Measurements from ENCODE around the gene STK17B. TPM values are rescaled to one million over a fixed set of nuclear protein-coding genes. Genes with fewer than 3 reads are reported as not detected.

Gene STK17B
- total and polyA plus RNA-seq, 9 of the 15 experiments (the other 6 are each of a cell fraction or from before 2014, with no cell fraction given), result 2.3 to 17.7 (median 8.5) TPM

DNA sequence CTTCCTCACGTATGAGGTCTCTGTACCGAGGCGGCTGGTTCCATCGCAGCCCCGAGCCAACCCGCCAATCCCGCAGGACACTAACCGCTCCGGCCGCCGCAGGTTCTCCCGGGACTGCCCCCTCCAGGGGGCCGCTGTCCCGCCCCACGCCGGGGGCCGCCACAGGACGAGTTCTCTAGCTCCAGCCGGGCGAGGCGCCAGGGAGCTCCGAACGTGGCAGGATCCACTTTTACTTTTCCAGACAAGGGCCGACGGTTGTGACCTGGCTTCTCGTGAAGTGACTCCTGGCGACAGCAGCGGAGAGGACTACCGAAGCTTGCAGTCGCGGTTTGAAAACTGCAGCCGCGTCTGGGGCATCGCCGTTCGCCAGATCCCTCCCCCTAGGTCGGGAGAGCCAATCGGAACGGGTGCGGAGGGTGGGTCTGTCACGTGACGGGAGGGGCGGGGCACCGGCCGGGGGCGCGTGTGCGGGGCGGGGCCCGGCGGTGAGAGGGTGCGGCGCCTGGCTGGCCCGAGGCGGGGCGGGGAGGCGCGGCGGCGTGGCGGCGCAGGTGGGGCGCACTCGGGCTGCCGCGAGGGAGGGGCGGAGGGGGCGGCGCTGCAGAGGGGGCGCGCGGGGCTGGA is at the start of gene STK17B (continued):
- TF ChIP-seq RCOR1 (IDR thresholded peaks at IDR 0.05; ENCODE audit: borderline replicate concordance in 1 of 2, low read depth in 2 of 2, low read length in 2 of 2), result 0 out of 4 replicates have a peak, but pooled peaks of 1 of the 2 experiments have one; percentile 6
- TF ChIP-seq POLR2AphosphoS5 (IDR thresholded peaks at IDR 0.05; ENCODE audit: control insufficient read depth, insufficient read depth, low read depth, low read length), result peak; percentile 96
- no peak for TF ChIP-seq ZBTB8A (IDR thresholded peaks at IDR 0.05; ENCODE audit: partially characterized antibody)
- peak; percentile 55; the same call in 1 of the 2 replicates for TF ChIP-seq ZFX (CRISPR knock-in tag; IDR thresholded peaks at IDR 0.05)
- TF ChIP-seq SETDB1 (IDR thresholded peaks at IDR 0.05; ENCODE audit: low read length), result no peak
- TF ChIP-seq MIER1 (IDR thresholded peaks at IDR 0.05; ENCODE audit: low read depth), result no peak
- TF ChIP-seq MYC (IDR thresholded peaks at IDR 0.05; ENCODE audit: low read depth, low read length), result peak; percentile 55
- TF ChIP-seq MYC (CRISPR knock-in tag; IDR thresholded peaks at IDR 0.05; ENCODE audit: borderline replicate concordance, low read depth), result no peak
- TF ChIP-seq ZNF507 (tag; conservative IDR thresholded peaks at IDR 0.05), result no peak
- TF ChIP-seq ZC3H8 (IDR thresholded peaks at IDR 0.05), result no peak
- TF ChIP-seq, protein P1, sequence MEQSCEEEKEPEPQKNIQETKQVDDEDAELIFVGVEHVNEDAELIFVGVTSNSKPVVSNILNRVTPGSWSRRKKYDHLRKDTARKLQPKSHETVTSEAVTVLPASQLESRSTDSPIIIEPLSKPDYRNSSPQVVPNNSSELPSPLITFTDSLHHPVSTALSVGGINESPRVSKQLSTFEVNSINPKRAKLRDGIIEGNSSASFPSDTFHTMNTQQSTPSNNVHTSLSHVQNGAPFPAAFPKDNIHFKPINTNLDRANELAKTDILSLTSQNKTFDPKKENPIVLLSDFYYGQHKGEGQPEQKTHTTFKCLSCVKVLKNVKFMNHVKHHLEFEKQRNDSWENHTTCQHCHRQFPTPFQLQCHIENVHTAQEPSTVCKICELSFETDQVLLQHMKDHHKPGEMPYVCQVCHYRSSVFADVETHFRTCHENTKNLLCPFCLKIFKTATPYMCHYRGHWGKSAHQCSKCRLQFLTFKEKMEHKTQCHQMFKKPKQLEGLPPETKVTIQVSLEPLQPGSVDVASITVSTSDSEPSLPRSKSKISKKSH (CRISPR knock-in tag; IDR thresholded peaks at IDR 0.05), result no peak
- no peak for TF ChIP-seq NCOA1 (IDR thresholded peaks at IDR 0.05; ENCODE audit: low read depth)
- no peak for TF ChIP-seq C11orf30 (IDR thresholded peaks at IDR 0.05; ENCODE audit: low read depth)
- TF ChIP-seq ZNF785 (CRISPR knock-in tag; IDR thresholded peaks at IDR 0.05), result no peak
- TF ChIP-seq, protein P2, sequence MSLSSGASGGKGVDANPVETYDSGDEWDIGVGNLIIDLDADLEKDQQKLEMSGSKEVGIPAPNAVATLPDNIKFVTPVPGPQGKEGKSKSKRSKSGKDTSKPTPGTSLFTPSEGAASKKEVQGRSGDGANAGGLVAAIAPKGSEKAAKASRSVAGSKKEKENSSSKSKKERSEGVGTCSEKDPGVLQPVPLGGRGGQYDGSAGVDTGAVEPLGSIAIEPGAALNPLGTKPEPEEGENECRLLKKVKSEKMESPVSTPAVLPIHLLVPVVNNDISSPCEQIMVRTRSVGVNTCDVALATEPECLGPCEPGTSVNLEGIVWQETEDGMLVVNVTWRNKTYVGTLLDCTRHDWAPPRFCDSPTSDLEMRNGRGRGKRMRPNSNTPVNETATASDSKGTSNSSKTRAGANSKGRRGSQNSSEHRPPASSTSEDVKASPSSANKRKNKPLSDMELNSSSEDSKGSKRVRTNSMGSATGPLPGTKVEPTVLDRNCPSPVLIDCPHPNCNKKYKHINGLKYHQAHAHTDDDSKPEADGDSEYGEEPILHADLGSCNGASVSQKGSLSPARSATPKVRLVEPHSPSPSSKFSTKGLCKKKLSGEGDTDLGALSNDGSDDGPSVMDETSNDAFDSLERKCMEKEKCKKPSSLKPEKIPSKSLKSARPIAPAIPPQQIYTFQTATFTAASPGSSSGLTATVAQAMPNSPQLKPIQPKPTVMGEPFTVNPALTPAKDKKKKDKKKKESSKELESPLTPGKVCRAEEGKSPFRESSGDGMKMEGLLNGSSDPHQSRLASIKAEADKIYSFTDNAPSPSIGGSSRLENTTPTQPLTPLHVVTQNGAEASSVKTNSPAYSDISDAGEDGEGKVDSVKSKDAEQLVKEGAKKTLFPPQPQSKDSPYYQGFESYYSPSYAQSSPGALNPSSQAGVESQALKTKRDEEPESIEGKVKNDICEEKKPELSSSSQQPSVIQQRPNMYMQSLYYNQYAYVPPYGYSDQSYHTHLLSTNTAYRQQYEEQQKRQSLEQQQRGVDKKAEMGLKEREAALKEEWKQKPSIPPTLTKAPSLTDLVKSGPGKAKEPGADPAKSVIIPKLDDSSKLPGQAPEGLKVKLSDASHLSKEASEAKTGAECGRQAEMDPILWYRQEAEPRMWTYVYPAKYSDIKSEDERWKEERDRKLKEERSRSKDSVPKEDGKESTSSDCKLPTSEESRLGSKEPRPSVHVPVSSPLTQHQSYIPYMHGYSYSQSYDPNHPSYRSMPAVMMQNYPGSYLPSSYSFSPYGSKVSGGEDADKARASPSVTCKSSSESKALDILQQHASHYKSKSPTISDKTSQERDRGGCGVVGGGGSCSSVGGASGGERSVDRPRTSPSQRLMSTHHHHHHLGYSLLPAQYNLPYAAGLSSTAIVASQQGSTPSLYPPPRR (CRISPR knock-in tag; IDR thresholded peaks at IDR 0.05; ENCODE audit: borderline replicate concordance), result no peak
- TF ChIP-seq TOE1 (IDR thresholded peaks at IDR 0.05; ENCODE audit: borderline replicate concordance), result peak; percentile 95
- TF ChIP-seq TOE1 (CRISPR knock-in tag; IDR thresholded peaks at IDR 0.05; ENCODE audit: borderline replicate concordance, low read depth), result no peak
- no peak for TF ChIP-seq CAMTA2 (CRISPR knock-in tag; conservative IDR thresholded peaks at IDR 0.05)
- TF ChIP-seq ZNF253 (CRISPR knock-in tag; conservative IDR thresholded peaks at IDR 0.05), result no peak
- peak; percentile 62 for TF ChIP-seq CHD1 (IDR thresholded peaks at IDR 0.05; ENCODE audit: low read length)
- TF ChIP-seq THRB (CRISPR knock-in tag; conservative IDR thresholded peaks at IDR 0.05), result no peak
- no peak for TF ChIP-seq RBM15 (IDR thresholded peaks at IDR 0.05; ENCODE audit: insufficient read depth, low read length)
